ENCODE results near the gene ITGB6. TPM values are rescaled to one million over a fixed set of nuclear protein-coding genes. Genes with fewer than 3 reads are reported as not detected.

The ITGB6 gene
- total and polyA plus RNA-seq, 10 of the 15 experiments (the other 5 are each of a cell fraction or from before 2014, with no cell fraction given), result 0.04 TPM; not detected in 9

- ChIA-PET CTCF (interaction anchor here (1.1 to 1.4 kb wide), 2 partner anchors 26 to 115 kb away, joined by 5 to 7 read pairs; no protein-coding TSS in a partner anchor), RAD21 (ENCODE audit: unreplicated experiment) (interaction anchor here (1.7 kb wide), 1 partner anchor 15 kb away, joined by 5 read pairs; no protein-coding TSS in a partner anchor), POLR2A (no interaction called here), SMC1A (ENCODE audit: uncharacterized antibody, unreplicated experiment) (interaction anchor here (1.0 to 2.0 kb wide), 3 partner anchors 16 to 76 kb away, joined by 4 to 7 read pairs (median 5); no protein-coding TSS in a partner anchor)
- in situ Hi-C loops (cut with MboI) (no loop called here), intact Hi-C loops (cut with micrococcal nuclease; ENCODE audit: unreplicated experiment) (no loop called here)
- FAIRE-seq (no peak), ATAC-seq (no peak), DNase-seq (ENCODE audit: low read depth, low spot score) (no peak)
- Histone ChIP-seq H3K4me3 (no peak overlapping the region), H3K4me2 (ENCODE audit: control insufficient read depth, insufficient read depth) (no peak overlapping the region), H4K20me1 (ENCODE audit: control insufficient read depth, insufficient read depth) (no peaks in the 10 kb centered on the region), H3K27ac (ENCODE audit: control insufficient read depth, insufficient read depth) (no peak overlapping the region), H3K27me3 (replicated peaks in 1 of 2; ENCODE audit: control insufficient read depth in 2 of 2, insufficient read depth in 2 of 2, low read length in 1 of 2) (no peaks in the 10 kb centered on the region; a peak in 1 of 4 replicates), H3K79me2 (ENCODE audit: control insufficient read depth, insufficient read depth, low read length) (no peaks in the 10 kb centered on the region), H3K4me1 (ENCODE audit: control insufficient read depth, insufficient read depth, low read length) (peaks cover 6% of the 10 kb centered on the region; the same call in 1 of the 2 replicates), H3K9ac (ENCODE audit: control insufficient read depth, insufficient read depth, low read length) (no peak overlapping the region), H3K36me3 (ENCODE audit: control insufficient read depth in 2 of 2, insufficient read depth in 2 of 2, low read length in 1 of 2) (no peaks in the 10 kb centered on the region), H3K9me3 (replicated peaks; ENCODE audit: control insufficient read depth, insufficient read depth, low read length) (no peaks in the 10 kb centered on the region), H2AFZ (ENCODE audit: control insufficient read depth, low read depth, low read length) (no peak overlapping the region)
- no peak for TF ChIP-seq ZBTB40 (IDR thresholded peaks at IDR 0.05; ENCODE audit: borderline replicate concordance)
- TF ChIP-seq NKRF (conservative IDR thresholded peaks at IDR 0.05), result no peak
- no peak for TF ChIP-seq YY1 (IDR thresholded peaks at IDR 0.05; ENCODE audit: low read depth, low read length)
- no peak for TF ChIP-seq MEF2A (IDR thresholded peaks at IDR 0.05; ENCODE audit: insufficient read depth, low read depth, low read length)
- no peak for TF ChIP-seq SREBF2 (IDR thresholded peaks at IDR 0.05; ENCODE audit: low read length)
- TF ChIP-seq CHD4 (IDR thresholded peaks at IDR 0.05), result no peak
- no peak for TF ChIP-seq RAD51 (IDR thresholded peaks at IDR 0.05)
- no peak for TF ChIP-seq CREM (IDR thresholded peaks at IDR 0.05; ENCODE audit: low read depth)
- TF ChIP-seq IRF3 (IDR thresholded peaks at IDR 0.05), result no peak
- no peak for TF ChIP-seq KLF5 (IDR thresholded peaks at IDR 0.05; ENCODE audit: partially characterized antibody)
- no peak for TF ChIP-seq NFXL1 (IDR thresholded peaks at IDR 0.05; ENCODE audit: borderline replicate concordance)
- TF ChIP-seq GABPA (IDR thresholded peaks at IDR 0.05; ENCODE audit: low read depth), result no peak
- BruUV-seq (replicated peaks), result no TSS peak
- 69% methylated on average over 4 of the region's 4 CpGs for WGBS (ENCODE audit: insufficient coverage, insufficient replicate concordance, low lambda C conversion rate, missing lambda C conversion rate)
Measured at GRCh38 chr2:160225722-160226121, 25.6 kb upstream of the ITGB6 start.

All from GM12878 (cell line).